ENCODE results near the gene EPHA3.

DNA sequence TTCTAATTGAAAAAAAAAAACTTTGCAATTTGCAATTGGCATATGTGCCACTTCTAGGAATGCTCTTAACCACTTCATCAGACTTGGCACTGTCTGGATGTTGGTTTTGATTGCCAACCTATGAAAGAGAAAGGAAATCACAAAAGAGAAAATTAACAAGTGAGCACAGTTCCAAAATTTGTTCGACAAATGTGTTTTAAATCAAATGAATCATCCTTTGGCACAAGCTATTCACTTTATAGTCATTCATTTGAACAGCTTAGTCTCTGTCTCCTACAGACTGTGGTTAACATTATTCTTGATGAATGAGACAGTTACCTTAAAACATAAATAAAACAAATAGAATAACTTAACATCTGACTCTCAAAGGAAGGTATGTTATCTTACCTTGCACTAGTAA, 265.0 kb downstream of the EPHA3 start:
- TF ChIP-seq, protein P1, sequence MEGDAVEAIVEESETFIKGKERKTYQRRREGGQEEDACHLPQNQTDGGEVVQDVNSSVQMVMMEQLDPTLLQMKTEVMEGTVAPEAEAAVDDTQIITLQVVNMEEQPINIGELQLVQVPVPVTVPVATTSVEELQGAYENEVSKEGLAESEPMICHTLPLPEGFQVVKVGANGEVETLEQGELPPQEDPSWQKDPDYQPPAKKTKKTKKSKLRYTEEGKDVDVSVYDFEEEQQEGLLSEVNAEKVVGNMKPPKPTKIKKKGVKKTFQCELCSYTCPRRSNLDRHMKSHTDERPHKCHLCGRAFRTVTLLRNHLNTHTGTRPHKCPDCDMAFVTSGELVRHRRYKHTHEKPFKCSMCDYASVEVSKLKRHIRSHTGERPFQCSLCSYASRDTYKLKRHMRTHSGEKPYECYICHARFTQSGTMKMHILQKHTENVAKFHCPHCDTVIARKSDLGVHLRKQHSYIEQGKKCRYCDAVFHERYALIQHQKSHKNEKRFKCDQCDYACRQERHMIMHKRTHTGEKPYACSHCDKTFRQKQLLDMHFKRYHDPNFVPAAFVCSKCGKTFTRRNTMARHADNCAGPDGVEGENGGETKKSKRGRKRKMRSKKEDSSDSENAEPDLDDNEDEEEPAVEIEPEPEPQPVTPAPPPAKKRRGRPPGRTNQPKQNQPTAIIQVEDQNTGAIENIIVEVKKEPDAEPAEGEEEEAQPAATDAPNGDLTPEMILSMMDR (IDR thresholded peaks at IDR 0.05 in 2 of 3, conservative IDR thresholded peaks at IDR 0.05 in 1 of 3; ENCODE audit: control insufficient read depth in 2 of 3, extremely low read depth in 1 of 3, insufficient read depth in 1 of 3, low read depth in 3 of 3, low read length in 3 of 3) = no peak
- TF ChIP-seq, protein P2, sequence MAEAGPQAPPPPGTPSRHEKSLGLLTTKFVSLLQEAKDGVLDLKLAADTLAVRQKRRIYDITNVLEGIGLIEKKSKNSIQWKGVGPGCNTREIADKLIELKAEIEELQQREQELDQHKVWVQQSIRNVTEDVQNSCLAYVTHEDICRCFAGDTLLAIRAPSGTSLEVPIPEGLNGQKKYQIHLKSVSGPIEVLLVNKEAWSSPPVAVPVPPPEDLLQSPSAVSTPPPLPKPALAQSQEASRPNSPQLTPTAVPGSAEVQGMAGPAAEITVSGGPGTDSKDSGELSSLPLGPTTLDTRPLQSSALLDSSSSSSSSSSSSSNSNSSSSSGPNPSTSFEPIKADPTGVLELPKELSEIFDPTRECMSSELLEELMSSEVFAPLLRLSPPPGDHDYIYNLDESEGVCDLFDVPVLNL (IDR thresholded peaks at IDR 0.05; ENCODE audit: low read depth, low read length) = no peak
- no peak for TF ChIP-seq POLR2A (IDR thresholded peaks at IDR 0.05; ENCODE audit: low read depth, low read length)
- no peak for TF ChIP-seq JUND (IDR thresholded peaks at IDR 0.05; ENCODE audit: low read depth, low read length)
- TF ChIP-seq, protein P3, sequence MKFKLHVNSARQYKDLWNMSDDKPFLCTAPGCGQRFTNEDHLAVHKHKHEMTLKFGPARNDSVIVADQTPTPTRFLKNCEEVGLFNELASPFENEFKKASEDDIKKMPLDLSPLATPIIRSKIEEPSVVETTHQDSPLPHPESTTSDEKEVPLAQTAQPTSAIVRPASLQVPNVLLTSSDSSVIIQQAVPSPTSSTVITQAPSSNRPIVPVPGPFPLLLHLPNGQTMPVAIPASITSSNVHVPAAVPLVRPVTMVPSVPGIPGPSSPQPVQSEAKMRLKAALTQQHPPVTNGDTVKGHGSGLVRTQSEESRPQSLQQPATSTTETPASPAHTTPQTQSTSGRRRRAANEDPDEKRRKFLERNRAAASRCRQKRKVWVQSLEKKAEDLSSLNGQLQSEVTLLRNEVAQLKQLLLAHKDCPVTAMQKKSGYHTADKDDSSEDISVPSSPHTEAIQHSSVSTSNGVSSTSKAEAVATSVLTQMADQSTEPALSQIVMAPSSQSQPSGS (IDR thresholded peaks at IDR 0.05; ENCODE audit: low read length) = no peak
- TF ChIP-seq IRF4 (IDR thresholded peaks at IDR 0.05; ENCODE audit: low read depth, low read length) = no peak
- TF ChIP-seq, protein P4, sequence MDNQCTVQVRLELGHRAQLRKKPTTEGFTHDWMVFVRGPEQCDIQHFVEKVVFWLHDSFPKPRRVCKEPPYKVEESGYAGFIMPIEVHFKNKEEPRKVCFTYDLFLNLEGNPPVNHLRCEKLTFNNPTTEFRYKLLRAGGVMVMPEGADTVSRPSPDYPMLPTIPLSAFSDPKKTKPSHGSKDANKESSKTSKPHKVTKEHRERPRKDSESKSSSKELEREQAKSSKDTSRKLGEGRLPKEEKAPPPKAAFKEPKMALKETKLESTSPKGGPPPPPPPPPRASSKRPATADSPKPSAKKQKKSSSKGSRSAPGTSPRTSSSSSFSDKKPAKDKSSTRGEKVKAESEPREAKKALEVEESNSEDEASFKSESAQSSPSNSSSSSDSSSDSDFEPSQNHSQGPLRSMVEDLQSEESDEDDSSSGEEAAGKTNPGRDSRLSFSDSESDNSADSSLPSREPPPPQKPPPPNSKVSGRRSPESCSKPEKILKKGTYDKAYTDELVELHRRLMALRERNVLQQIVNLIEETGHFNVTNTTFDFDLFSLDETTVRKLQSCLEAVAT (IDR thresholded peaks at IDR 0.05) = no peak
- no peak for TF ChIP-seq EZH2 (IDR thresholded peaks at IDR 0.05; ENCODE audit: borderline replicate concordance, control insufficient read depth, low read depth, low read length)
- TF ChIP-seq RAD21 (IDR thresholded peaks at IDR 0.05; ENCODE audit: insufficient read depth, low read depth, low read length) = no peak
- TF ChIP-seq STAT1 (conservative IDR thresholded peaks at IDR 0.05) = no peak
- TF ChIP-seq, protein P5, sequence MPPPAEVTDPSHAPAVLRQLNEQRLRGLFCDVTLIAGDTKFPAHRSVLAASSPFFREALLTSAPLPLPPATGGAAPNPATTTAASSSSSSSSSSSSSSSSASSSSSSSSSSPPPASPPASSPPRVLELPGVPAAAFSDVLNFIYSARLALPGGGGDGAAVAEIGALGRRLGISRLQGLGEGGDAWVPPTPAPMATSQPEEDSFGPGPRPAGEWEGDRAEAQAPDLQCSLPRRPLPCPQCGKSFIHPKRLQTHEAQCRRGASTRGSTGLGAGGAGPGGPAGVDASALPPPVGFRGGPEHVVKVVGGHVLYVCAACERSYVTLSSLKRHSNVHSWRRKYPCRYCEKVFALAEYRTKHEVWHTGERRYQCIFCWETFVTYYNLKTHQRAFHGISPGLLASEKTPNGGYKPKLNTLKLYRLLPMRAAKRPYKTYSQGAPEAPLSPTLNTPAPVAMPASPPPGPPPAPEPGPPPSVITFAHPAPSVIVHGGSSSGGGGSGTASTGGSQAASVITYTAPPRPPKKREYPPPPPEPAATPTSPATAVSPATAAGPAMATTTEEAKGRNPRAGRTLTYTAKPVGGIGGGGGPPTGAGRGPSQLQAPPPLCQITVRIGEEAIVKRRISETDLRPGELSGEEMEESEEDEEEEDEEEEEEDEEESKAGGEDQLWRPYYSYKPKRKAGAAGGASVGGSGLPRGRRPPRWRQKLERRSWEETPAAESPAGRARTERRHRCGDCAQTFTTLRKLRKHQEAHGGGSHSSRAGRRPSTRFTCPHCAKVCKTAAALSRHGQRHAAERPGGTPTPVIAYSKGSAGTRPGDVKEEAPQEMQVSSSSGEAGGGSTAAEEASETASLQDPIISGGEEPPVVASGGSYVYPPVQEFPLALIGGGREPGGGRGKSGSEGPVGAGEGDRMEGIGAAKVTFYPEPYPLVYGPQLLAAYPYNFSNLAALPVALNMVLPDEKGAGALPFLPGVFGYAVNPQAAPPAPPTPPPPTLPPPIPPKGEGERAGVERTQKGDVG (CRISPR knock-in tag; IDR thresholded peaks at IDR 0.05) = no peak
- TF ChIP-seq MTA2 (IDR thresholded peaks at IDR 0.05; ENCODE audit: low read depth) = no peak

All from GM12878 (cell line).